HL-60 (cell line): Measurements from ENCODE around the gene PLEKHG3.

Experiments
- POLR2AphosphoS5 ChIP-seq: IDR thresholded peaks from 2 replicates; pipeline ENCODE4 v1.6.1; 2012; ENCODE audit warnings: low read depth
- TF ChIP-seq, protein P1 (sequence below): IDR thresholded peaks from 2 replicates; pipeline ENCODE4 v1.6.1; 2012; ENCODE audit warnings: low read depth; ENCODE audit not compliant: insufficient replicate concordance

- TF ChIP-seq, protein P1, sequence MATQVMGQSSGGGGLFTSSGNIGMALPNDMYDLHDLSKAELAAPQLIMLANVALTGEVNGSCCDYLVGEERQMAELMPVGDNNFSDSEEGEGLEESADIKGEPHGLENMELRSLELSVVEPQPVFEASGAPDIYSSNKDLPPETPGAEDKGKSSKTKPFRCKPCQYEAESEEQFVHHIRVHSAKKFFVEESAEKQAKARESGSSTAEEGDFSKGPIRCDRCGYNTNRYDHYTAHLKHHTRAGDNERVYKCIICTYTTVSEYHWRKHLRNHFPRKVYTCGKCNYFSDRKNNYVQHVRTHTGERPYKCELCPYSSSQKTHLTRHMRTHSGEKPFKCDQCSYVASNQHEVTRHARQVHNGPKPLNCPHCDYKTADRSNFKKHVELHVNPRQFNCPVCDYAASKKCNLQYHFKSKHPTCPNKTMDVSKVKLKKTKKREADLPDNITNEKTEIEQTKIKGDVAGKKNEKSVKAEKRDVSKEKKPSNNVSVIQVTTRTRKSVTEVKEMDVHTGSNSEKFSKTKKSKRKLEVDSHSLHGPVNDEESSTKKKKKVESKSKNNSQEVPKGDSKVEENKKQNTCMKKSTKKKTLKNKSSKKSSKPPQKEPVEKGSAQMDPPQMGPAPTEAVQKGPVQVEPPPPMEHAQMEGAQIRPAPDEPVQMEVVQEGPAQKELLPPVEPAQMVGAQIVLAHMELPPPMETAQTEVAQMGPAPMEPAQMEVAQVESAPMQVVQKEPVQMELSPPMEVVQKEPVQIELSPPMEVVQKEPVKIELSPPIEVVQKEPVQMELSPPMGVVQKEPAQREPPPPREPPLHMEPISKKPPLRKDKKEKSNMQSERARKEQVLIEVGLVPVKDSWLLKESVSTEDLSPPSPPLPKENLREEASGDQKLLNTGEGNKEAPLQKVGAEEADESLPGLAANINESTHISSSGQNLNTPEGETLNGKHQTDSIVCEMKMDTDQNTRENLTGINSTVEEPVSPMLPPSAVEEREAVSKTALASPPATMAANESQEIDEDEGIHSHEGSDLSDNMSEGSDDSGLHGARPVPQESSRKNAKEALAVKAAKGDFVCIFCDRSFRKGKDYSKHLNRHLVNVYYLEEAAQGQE: no peak
- TF ChIP-seq POLR2AphosphoS5: no peak
These were observed 17.7 kb downstream of the PLEKHG3 start for GRCh38 chr14:64721899-64722298.
